Activated CD4-positive, alpha-beta memory T cell treated with anti-CD3 and anti-CD28 coated beads for 36 hours (primary cell): ENCODE results near the gene CALCR. TPM values are rescaled to one million over a fixed set of nuclear protein-coding genes. Genes with fewer than 3 reads are reported as not detected.
"Not testable (repeated sequence)": the region's sequence is repeated elsewhere in the genome, so short reads cannot be mapped to it uniquely, and the experiment has no call there.

Source experiments
- CTCF ChIA-PET: fragments of 350-600 bp; sonication (Branson Sonifier 250); formaldehyde crosslinking; loops from one replicate; lab custom pipeline; 2021; ENCODE audit warnings: antibody characterized with exemption, inconsistent platforms; lab: Charles Lee
- POLR2A ChIA-PET: fragments of 350-600 bp; sonication (Branson Sonifier 250); formaldehyde crosslinking; loops from one replicate; lab custom pipeline; 2021; ENCODE audit warnings: antibody characterized with exemption; lab: Charles Lee
- DNase-seq: peaks from one replicate; pipeline ENCODE4 v3.0.0-alpha.2; 2020
- H3K27ac Mint-ChIP-seq: one replicate; pipeline ENCODE4 v1.8.0; 2021; ENCODE audit warnings: mixed read lengths
- H3K27me3 Mint-ChIP-seq: one replicate; pipeline ENCODE4 v1.8.0; 2021; ENCODE audit warnings: mixed read lengths
- H3K36me3 Mint-ChIP-seq: one replicate; pipeline ENCODE4 v1.8.0; 2021; ENCODE audit warnings: mixed read lengths
- H3K4me1 Mint-ChIP-seq: one replicate; pipeline ENCODE4 v1.8.0; 2021; ENCODE audit warnings: low read depth, mixed read lengths
- H3K4me3 Mint-ChIP-seq: one replicate; pipeline ENCODE4 v1.8.0; 2021; ENCODE audit warnings: mild to moderate bottlenecking, mixed read lengths
- H3K9me3 Mint-ChIP-seq: one replicate; pipeline ENCODE4 v1.8.0; 2021; ENCODE audit warnings: mixed read lengths
- intact Hi-C: fragments of 100-400 bp; cut with micrococcal nuclease; formaldehyde crosslinking; loops from one replicate; pipeline ENCODE4 v1.15.1; 2023
- total RNA-seq, 2 experiments: library from RNA; stranded (reverse); gene quantifications; one replicate each; pipeline ENCODE4 v1.2.3, GENCODE V29; 2021

CALCR gene
- total RNA-seq, 2 experiments from 2014 or later, result not detected

DNA sequence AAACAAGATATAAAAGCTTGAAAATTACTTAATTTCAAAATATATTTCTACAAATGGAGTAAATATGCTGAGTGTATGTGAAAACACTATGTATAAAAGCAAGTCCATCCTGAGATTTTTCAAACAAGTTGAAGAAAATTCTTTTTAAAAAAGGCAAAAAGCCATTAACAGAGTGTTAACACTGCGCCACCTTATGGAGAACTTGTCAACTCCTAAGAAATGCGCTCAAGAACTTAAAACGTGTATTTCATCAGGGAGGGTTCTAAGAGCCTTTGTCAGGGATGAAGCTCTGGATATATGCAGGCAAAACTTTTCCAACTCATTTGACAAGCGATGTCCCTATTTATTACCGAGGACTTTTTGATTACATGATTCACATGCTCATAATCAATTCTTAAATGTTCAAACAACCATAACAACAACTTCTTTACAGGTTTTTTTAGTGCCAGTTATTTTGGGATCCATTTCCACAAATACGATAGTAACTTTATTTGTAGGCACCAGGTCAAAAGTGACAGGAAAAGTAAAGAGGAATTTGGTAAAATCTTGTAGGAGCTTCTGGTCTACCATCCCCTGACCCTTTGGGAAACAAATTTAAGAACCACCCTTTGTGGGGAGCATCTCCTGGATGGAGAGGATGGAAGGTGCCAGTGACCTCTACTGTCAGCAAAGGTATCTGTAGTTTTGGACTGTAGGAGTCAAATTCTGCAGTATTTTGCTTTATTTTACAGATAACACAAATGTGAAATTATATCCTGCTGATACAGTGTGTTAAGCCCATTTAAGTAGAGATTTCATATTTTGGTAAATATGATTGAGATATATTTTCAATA lies 23.2 kb downstream of the CALCR start:
- no peak overlapping the region for H3K27ac Mint-ChIP-seq
- no peaks in the 10 kb centered on the region for H3K9me3 Mint-ChIP-seq
- H3K36me3 Mint-ChIP-seq, result no peaks in the 10 kb centered on the region
- no peaks in the 10 kb centered on the region for H3K4me1 Mint-ChIP-seq
- no peak for DNase-seq
- intact Hi-C loops, result loop anchor here (1.0 kb wide), 1 partner anchor 306 kb away; no protein-coding TSS in a partner anchor
- CTCF ChIA-PET, result interaction anchor here (0.6 to 2.3 kb wide), 3 partner anchors 17 to 177 kb away, joined by 3 to 7 read pairs (median 3); no protein-coding TSS in a partner anchor
- H3K27me3 Mint-ChIP-seq, result peaks cover 2% of the 10 kb centered on the region
- POLR2A ChIA-PET, result no interaction called here
- H3K4me3 Mint-ChIP-seq, result no peak overlapping the region

GRCh38 chr7:93547716-93548115 lies 26.8 kb downstream of the CALCR start:
- intact Hi-C loops, result no loop called here
- Mint-ChIP-seq H3K4me3 (no peak overlapping the region), H3K4me1 (no peaks in the 10 kb centered on the region), H3K36me3 (no peaks in the 10 kb centered on the region), H3K27me3 (peaks cover 2% of the 10 kb centered on the region), H3K9me3 (no peaks in the 10 kb centered on the region), H3K27ac (no peak overlapping the region)
- DNase-seq, result no peak
- POLR2A ChIA-PET, result no interaction called here
- CTCF ChIA-PET, result interaction anchor here (0.9 kb wide), 1 partner anchor 301 kb away, joined by 3 read pairs; no protein-coding TSS in a partner anchor

DNA sequence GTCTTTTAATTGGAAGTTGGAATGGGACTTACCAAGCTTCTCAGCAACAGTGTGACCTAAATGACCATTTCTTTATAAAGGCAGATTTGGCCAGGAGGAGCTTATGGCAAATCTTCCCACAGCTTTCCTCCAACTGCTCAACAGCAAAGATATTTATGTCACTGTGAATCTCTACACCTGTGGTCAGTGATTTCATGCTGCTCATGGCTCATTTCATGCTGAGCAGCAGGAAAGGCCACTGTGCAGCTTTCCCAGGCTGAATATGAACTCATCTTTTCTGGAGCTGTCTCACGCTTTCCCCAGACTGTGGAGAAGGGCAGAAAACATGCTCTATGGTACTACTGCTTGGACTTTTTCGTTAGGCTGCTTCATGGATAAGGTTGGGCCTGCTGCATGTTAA lies 29.8 kb downstream of the CALCR start:
- no peak for DNase-seq
- Mint-ChIP-seq H3K27ac (no peak overlapping the region), H3K4me3 (no peak overlapping the region), H3K27me3 (peaks cover 2% of the 10 kb centered on the region), H3K36me3 (no peaks in the 10 kb centered on the region), H3K4me1 (no peaks in the 10 kb centered on the region), H3K9me3 (no peaks in the 10 kb centered on the region)
- CTCF ChIA-PET, result no interaction called here
- POLR2A ChIA-PET, result no interaction called here
- intact Hi-C loops, result no loop called here

- intact Hi-C loops, result no loop called here
- H3K4me3 Mint-ChIP-seq, result no peak overlapping the region
Measured at GRCh38 chr7:93538061-93538460, 36.5 kb downstream of the CALCR start.

DNA sequence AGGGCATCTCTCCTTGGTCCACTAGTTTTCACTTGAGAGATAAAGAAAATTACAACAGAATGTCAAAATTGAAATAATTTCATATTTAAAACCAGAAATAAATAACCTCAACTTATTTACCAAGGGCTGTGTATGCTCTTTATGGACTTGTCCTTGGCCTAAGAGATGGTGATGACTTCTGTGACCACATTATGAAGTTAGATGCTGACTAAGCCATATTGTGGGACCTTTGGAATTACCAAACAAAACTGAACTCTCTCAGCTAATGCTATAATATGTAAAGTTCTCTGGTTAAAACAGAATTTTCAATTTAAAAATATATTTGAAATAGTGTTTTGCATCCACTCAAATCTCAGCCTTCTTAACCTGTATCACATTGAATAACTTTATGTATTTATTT lies 38.9 kb downstream of the CALCR start:
- CTCF ChIA-PET, result interaction anchor here (0.8 kb wide), 1 partner anchor 92 kb away, joined by 3 read pairs; no protein-coding TSS in a partner anchor

More at GRCh38 chr7:93538061-93538460, 36.5 kb downstream of the CALCR start:
- Mint-ChIP-seq H3K27ac (no peak overlapping the region), H3K36me3 (no peaks in the 10 kb centered on the region), H3K27me3 (no peaks in the 10 kb centered on the region), H3K4me1 (no peaks in the 10 kb centered on the region), H3K9me3 (no peaks in the 10 kb centered on the region)
- DNase-seq, result no peak
- POLR2A ChIA-PET, result no interaction called here
- CTCF ChIA-PET, result no interaction called here

GRCh38 chr7:93530701-93531100 lies 43.8 kb downstream of the CALCR start:
- H3K4me3 Mint-ChIP-seq, result no peak overlapping the region
- no peaks in the 10 kb centered on the region for H3K9me3 Mint-ChIP-seq
- POLR2A ChIA-PET, result no interaction called here
- H3K27ac Mint-ChIP-seq, result no peak overlapping the region
- intact Hi-C loops, result no loop called here
- DNase-seq, result no peak
- no peaks in the 10 kb centered on the region for H3K36me3 Mint-ChIP-seq
- no peaks in the 10 kb centered on the region for H3K27me3 Mint-ChIP-seq
- CTCF ChIA-PET, result no interaction called here
- H3K4me1 Mint-ChIP-seq, result no peaks in the 10 kb centered on the region

More for the DNA sequence above, 38.9 kb downstream of the CALCR start:
- Mint-ChIP-seq H3K9me3 (no peaks in the 10 kb centered on the region), H3K4me3 (no peak overlapping the region), H3K27ac (no peak overlapping the region), H3K36me3 (no peaks in the 10 kb centered on the region), H3K4me1 (no peaks in the 10 kb centered on the region), H3K27me3 (no peaks in the 10 kb centered on the region)
- POLR2A ChIA-PET, result no interaction called here
- DNase-seq, result no peak
- intact Hi-C loops, result no loop called here

GRCh38 chr7:93516834-93517233 lies 57.7 kb downstream of the CALCR start:
- intact Hi-C loops, result no loop called here
- POLR2A ChIA-PET, result no interaction called here
- Mint-ChIP-seq H3K9me3 (no peaks in the 10 kb centered on the region), H3K4me3 (no peak overlapping the region), H3K27ac (no peak overlapping the region), H3K4me1 (no peaks in the 10 kb centered on the region), H3K27me3 (no peaks in the 10 kb centered on the region), H3K36me3 (no peaks in the 10 kb centered on the region)
- DNase-seq, result no peak
- CTCF ChIA-PET, result interaction anchor here (0.7 kb wide), 1 partner anchor 801 kb away, joined by 5 read pairs; no protein-coding TSS in a partner anchor

DNA sequence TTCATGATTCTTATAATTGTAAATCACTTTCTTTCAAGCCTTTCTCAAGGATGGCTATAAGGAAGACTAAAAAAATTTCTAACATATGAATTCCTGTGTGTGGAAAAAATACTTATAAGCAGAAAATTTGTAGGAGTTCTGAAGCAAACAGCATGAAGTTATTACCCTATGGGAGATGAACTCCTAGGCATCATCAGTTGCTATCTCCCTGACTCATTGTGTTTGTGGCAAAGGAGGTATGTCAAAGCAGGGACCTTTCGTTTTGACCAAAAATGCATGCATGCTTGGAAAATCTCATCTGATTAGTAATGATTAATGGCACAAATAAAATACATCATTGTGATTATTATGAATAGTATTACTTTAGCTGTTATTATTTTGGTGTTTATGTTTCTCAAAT lies 59.4 kb downstream of the CALCR start:
- DNase-seq, result no peak
- Mint-ChIP-seq H3K4me1 (no peaks in the 10 kb centered on the region), H3K27ac (no peak overlapping the region), H3K27me3 (no peaks in the 10 kb centered on the region), H3K36me3 (no peaks in the 10 kb centered on the region), H3K4me3 (no peak overlapping the region), H3K9me3 (no peaks in the 10 kb centered on the region)
- ChIA-PET POLR2A (no interaction called here), CTCF (no interaction called here)
- intact Hi-C loops, result no loop called here

- Mint-ChIP-seq H3K4me3 (no peak overlapping the region), H3K4me1 (no peaks in the 10 kb centered on the region), H3K27me3 (no peaks in the 10 kb centered on the region), H3K36me3 (no peaks in the 10 kb centered on the region), H3K9me3 (no peaks in the 10 kb centered on the region), H3K27ac (no peak overlapping the region)
- no peak for DNase-seq
- intact Hi-C loops, result no loop called here
- POLR2A ChIA-PET, result no interaction called here
- CTCF ChIA-PET, result no interaction called here
Measured at GRCh38 chr7:93509303-93509702, 65.2 kb downstream of the CALCR start.

GRCh38 chr7:93503088-93503487 lies 71.4 kb downstream of the CALCR start:
- no peaks in the 10 kb centered on the region for H3K36me3 Mint-ChIP-seq
- no peak overlapping the region for H3K27ac Mint-ChIP-seq
- no peaks in the 10 kb centered on the region for H3K4me1 Mint-ChIP-seq
- ChIA-PET POLR2A (no interaction called here), CTCF (no interaction called here)
- intact Hi-C loops, result no loop called here
- H3K27me3 Mint-ChIP-seq, result no peaks in the 10 kb centered on the region
- no peaks in the 10 kb centered on the region for H3K9me3 Mint-ChIP-seq
- no peak for DNase-seq
- H3K4me3 Mint-ChIP-seq, result no peak overlapping the region

DNA sequence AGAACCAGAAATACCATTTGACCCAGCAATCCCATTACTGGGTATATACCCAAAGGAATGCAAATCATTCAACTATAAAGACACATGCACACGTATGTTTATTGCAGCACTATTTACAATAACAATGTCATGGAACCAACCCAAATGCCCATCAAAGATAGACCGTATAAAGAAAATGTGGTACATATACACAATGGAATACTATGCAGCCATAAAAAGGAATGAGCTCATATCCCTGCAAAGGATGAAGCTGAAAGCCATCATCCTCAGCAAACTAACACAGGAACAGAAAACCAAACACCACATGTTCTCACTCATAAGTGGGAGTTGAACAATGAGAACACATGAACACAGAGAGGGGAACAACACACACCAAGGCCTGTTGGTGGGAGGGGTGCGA lies 82.7 kb downstream of the CALCR start:
- H3K27ac Mint-ChIP-seq, intact Hi-C loops, POLR2A ChIA-PET, H3K9me3 Mint-ChIP-seq, H3K27me3 Mint-ChIP-seq, DNase-seq, H3K4me3 Mint-ChIP-seq, H3K4me1 Mint-ChIP-seq, H3K36me3 Mint-ChIP-seq, CTCF ChIA-PET: not testable (repeated sequence)

DNA sequence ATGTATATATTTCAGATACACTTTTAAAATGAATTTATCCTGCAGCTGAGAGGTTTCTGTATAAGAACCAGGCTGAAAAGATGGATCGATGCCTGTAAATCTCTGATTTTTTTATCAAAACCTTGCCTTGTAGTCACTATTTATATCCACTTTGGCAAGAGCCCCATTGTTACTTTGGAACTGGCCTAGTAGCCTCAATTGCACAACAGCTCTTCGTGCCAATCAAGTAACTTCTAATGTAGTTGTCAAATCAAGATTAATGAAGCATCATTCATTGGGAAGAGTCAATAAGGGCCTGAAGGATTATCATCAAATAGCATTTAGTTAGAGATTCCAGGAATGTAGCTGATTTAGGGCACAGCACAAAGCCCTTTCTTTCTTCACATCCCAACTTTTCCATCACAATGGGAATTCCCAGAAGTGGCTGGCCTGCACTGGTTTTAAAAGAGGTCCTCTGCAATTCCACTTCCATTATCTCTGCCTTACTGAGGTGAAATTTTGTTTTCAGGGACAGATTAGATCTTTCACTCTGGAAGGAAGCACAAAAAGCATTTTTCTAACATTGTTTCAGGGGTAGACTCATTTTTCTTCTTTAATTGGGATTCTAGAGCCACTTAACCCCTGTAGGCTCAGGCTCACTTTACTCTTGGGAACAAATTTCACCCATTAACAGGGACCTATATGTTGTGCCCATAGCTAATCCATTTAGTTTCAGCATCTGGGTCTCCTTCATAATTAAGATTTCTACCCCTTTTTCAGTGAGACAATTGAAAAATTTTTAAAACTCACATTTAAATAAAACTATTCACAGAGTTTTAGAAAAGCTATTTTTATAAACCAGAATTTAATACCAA lies 97.8 kb downstream of the CALCR start:
- no peaks in the 10 kb centered on the region for H3K9me3 Mint-ChIP-seq
- H3K4me1 Mint-ChIP-seq, result no peaks in the 10 kb centered on the region
- no peaks in the 10 kb centered on the region for H3K27me3 Mint-ChIP-seq
- intact Hi-C loops, result no loop called here
- no peak overlapping the region for H3K27ac Mint-ChIP-seq
- POLR2A ChIA-PET, result no interaction called here
- no peaks in the 10 kb centered on the region for H3K36me3 Mint-ChIP-seq
- H3K4me3 Mint-ChIP-seq, result no peak overlapping the region
- DNase-seq, result no peak
- CTCF ChIA-PET, result no interaction called here
